ENCODE data around the gene CORIN. TPM values are rescaled to one million over a fixed set of nuclear protein-coding genes. Genes with fewer than 3 reads are reported as not detected.
A peak's percentile ranks its signal among the peaks of the same experiment; 100 is the strongest.

Gene CORIN
- polyA plus RNA-seq, 1 donor (not counting 4 experiments of a cell fraction or from before 2014, with no cell fraction given), result 0.14 TPM

GRCh38 chr4:47836641-47837093 lies 1.2 kb downstream of the CORIN start:
- Histone ChIP-seq H3K4me3 (ENCODE audit: control insufficient read depth in 2 of 3, extremely low read depth in 1 of 3, insufficient read depth in 2 of 3, low read depth in 1 of 3, low read length in 3 of 3) (peak overlapping the region; percentile 43 to 65 (median 62)), H3K9me3 (ENCODE audit: control insufficient read depth, low read depth, low read length) (no peaks in the 10 kb centered on the region), H3K9ac (ENCODE audit: control insufficient read depth, extremely low read depth, insufficient read depth, low read length) (peak overlapping the region; percentile 51), H3K4me1 (ENCODE audit: control insufficient read depth, extremely low read depth, insufficient read depth, low read length) (peaks cover 13% of the 10 kb centered on the region), H3K4me2 (ENCODE audit: control insufficient read depth, extremely low read depth, insufficient read depth, low read depth, low read length) (peak overlapping the region; percentile 90), H2AFZ (ENCODE audit: control insufficient read depth, low read length) (peak overlapping the region; percentile 79), H3K79me2 (ENCODE audit: control insufficient read depth, insufficient read depth, low read length) (no peaks in the 10 kb centered on the region), H3K27ac (ENCODE audit: control insufficient read depth, insufficient read depth, low read length) (no peak overlapping the region), H3K9me1 (ENCODE audit: control insufficient read depth, extremely low read depth, insufficient read depth, low read length) (no peaks in the 10 kb centered on the region), H3K27me3 (ENCODE audit: control insufficient read depth, extremely low read depth, insufficient read depth, low read length) (no peaks in the 10 kb centered on the region), H3K36me3 (ENCODE audit: control insufficient read depth in 2 of 2, extremely low read depth in 1 of 2, insufficient read depth in 2 of 2, low read length in 2 of 2) (no peaks in the 10 kb centered on the region), H4K20me1 (ENCODE audit: control insufficient read depth, extremely low read depth, insufficient read depth, low read length) (no peaks in the 10 kb centered on the region)
- peak; percentile 34 for FAIRE-seq
- dilution Hi-C loops (cut with MboI; ENCODE audit: extremely low pct_ligation_motif_present, low sequenced_read_pairs), result no loop called here
- no peak for DNase-seq (ENCODE audit: low read depth, low spot score)
- peak; percentile 65 to 87 (median 84) for TF ChIP-seq CTCF (optimal IDR thresholded peaks at IDR 0.05 in 1 of 3, IDR thresholded peaks at IDR 0.05 in 1 of 3, conservative IDR thresholded peaks at IDR 0.05 in 1 of 3; ENCODE audit: extremely low read depth in 1 of 3, insufficient read depth in 2 of 3, low read length in 3 of 3)
- TF ChIP-seq EZH2 (IDR thresholded peaks at IDR 0.05; ENCODE audit: low read length), result no peak

GRCh38 chr4:47835494-47835893 lies 2.4 kb downstream of the CORIN start:
- Histone ChIP-seq H2AFZ (ENCODE audit: control insufficient read depth, low read length) (no peak overlapping the region), H3K4me1 (ENCODE audit: control insufficient read depth, extremely low read depth, insufficient read depth, low read length) (peaks cover 13% of the 10 kb centered on the region), H3K79me2 (ENCODE audit: control insufficient read depth, insufficient read depth, low read length) (no peaks in the 10 kb centered on the region), H3K4me2 (ENCODE audit: control insufficient read depth, extremely low read depth, insufficient read depth, low read depth, low read length) (no peak overlapping the region), H3K9me1 (ENCODE audit: control insufficient read depth, extremely low read depth, insufficient read depth, low read length) (no peaks in the 10 kb centered on the region), H3K9ac (ENCODE audit: control insufficient read depth, extremely low read depth, insufficient read depth, low read length) (no peak overlapping the region), H3K27ac (ENCODE audit: control insufficient read depth, insufficient read depth, low read length) (no peak overlapping the region), H3K27me3 (ENCODE audit: control insufficient read depth, extremely low read depth, insufficient read depth, low read length) (no peaks in the 10 kb centered on the region), H3K9me3 (ENCODE audit: control insufficient read depth, low read depth, low read length) (no peaks in the 10 kb centered on the region), H3K36me3 (ENCODE audit: control insufficient read depth in 2 of 2, extremely low read depth in 1 of 2, insufficient read depth in 2 of 2, low read length in 2 of 2) (no peaks in the 10 kb centered on the region), H3K4me3 (ENCODE audit: control insufficient read depth in 2 of 3, extremely low read depth in 1 of 3, insufficient read depth in 2 of 3, low read depth in 1 of 3, low read length in 3 of 3) (no peak overlapping the region), H4K20me1 (ENCODE audit: control insufficient read depth, extremely low read depth, insufficient read depth, low read length) (no peaks in the 10 kb centered on the region)
- TF ChIP-seq CTCF (optimal IDR thresholded peaks at IDR 0.05 in 1 of 3, IDR thresholded peaks at IDR 0.05 in 1 of 3, conservative IDR thresholded peaks at IDR 0.05 in 1 of 3; ENCODE audit: extremely low read depth in 1 of 3, insufficient read depth in 2 of 3, low read length in 3 of 3), result no peak
- no peak for TF ChIP-seq EZH2 (IDR thresholded peaks at IDR 0.05; ENCODE audit: low read length)
- dilution Hi-C loops (cut with MboI; ENCODE audit: extremely low pct_ligation_motif_present, low sequenced_read_pairs), result no loop called here
- DNase-seq (ENCODE audit: low read depth, low spot score), result no peak
- FAIRE-seq, result peak; percentile 36

Data from keratinocyte (primary cell).